ENCODE results near the gene ABCD4.
A peak's percentile ranks its signal among the peaks of the same experiment; 100 is the strongest.

Gene ABCD4

GRCh38 chr14:74297986-74298385 lies 4.7 kb downstream of the ABCD4 start:
- TF ChIP-seq CTCF (IDR thresholded peaks at IDR 0.05; ENCODE audit: low read depth, low read length, missing control alignments): no peak
- Histone ChIP-seq H3K27ac (no peak overlapping the region), H3K36me3 (replicated peaks) (peaks cover 26% of the 10 kb centered on the region), H3K27me3 (replicated peaks) (no peaks in the 10 kb centered on the region), H3K4me3 (ENCODE audit: low read depth, low read length) (no peak overlapping the region)
- in situ Hi-C loops (cut with HindIII; ENCODE audit: low pct_ligation_motif_present, low sequenced_read_pairs): no loop called here
- DNase-seq: no peak

GRCh38 chr14:74296037-74296467 lies 6.7 kb downstream of the ABCD4 start:
- DNase-seq: no peak
- Histone ChIP-seq H3K27me3 (replicated peaks) (no peaks in the 10 kb centered on the region), H3K27ac (no peak overlapping the region), H3K4me3 (ENCODE audit: low read depth, low read length) (no peak overlapping the region), H3K36me3 (replicated peaks) (peaks cover 41% of the 10 kb centered on the region)
- in situ Hi-C loops (cut with HindIII; ENCODE audit: low pct_ligation_motif_present, low sequenced_read_pairs): no loop called here
- TF ChIP-seq CTCF (IDR thresholded peaks at IDR 0.05; ENCODE audit: low read depth, low read length, missing control alignments): no peak

- Histone ChIP-seq H3K27me3 (replicated peaks) (no peaks in the 10 kb centered on the region), H3K27ac (no peak overlapping the region), H3K4me3 (ENCODE audit: low read depth, low read length) (no peak overlapping the region), H3K36me3 (replicated peaks) (peaks cover 50% of the 10 kb centered on the region)
- TF ChIP-seq CTCF (IDR thresholded peaks at IDR 0.05; ENCODE audit: low read depth, low read length, missing control alignments): no peak
- in situ Hi-C loops (cut with HindIII; ENCODE audit: low pct_ligation_motif_present, low sequenced_read_pairs): no loop called here
- no peak for DNase-seq
These were observed 9.1 kb downstream of the ABCD4 start for GRCh38 chr14:74293606-74294005.

- Histone ChIP-seq H3K36me3 (replicated peaks) (peaks cover 42% of the 10 kb centered on the region), H3K27ac (no peak overlapping the region), H3K27me3 (replicated peaks) (no peaks in the 10 kb centered on the region), H3K4me3 (ENCODE audit: low read depth, low read length) (no peak overlapping the region)
- no peak for DNase-seq
- TF ChIP-seq CTCF (IDR thresholded peaks at IDR 0.05; ENCODE audit: low read depth, low read length, missing control alignments): no peak
- in situ Hi-C loops (cut with HindIII; ENCODE audit: low pct_ligation_motif_present, low sequenced_read_pairs): no loop called here
These were observed 10.7 kb downstream of the ABCD4 start for GRCh38 chr14:74292061-74292460.

- DNase-seq: peak; percentile 7
- no peak overlapping the region for H3K4me3 ChIP-seq (ENCODE audit: low read depth, low read length)
- in situ Hi-C loops (cut with HindIII; ENCODE audit: low pct_ligation_motif_present, low sequenced_read_pairs): no loop called here
- peaks cover 48% of the 10 kb centered on the region for H3K36me3 ChIP-seq (replicated peaks)
- peak; percentile 66 for TF ChIP-seq CTCF (IDR thresholded peaks at IDR 0.05; ENCODE audit: low read depth, low read length, missing control alignments)
- no peaks in the 10 kb centered on the region for H3K27me3 ChIP-seq (replicated peaks)
- H3K27ac ChIP-seq: no peak overlapping the region
These were observed 12.3 kb downstream of the ABCD4 start for GRCh38 chr14:74290415-74290814.

- Histone ChIP-seq H3K27ac (no peak overlapping the region), H3K4me3 (ENCODE audit: low read depth, low read length) (no peak overlapping the region), H3K27me3 (replicated peaks) (no peaks in the 10 kb centered on the region), H3K36me3 (replicated peaks) (peaks cover 48% of the 10 kb centered on the region)
- TF ChIP-seq CTCF (IDR thresholded peaks at IDR 0.05; ENCODE audit: low read depth, low read length, missing control alignments): no peak
- in situ Hi-C loops (cut with HindIII; ENCODE audit: low pct_ligation_motif_present, low sequenced_read_pairs): no loop called here
- DNase-seq: no peak
These were observed 12.9 kb downstream of the ABCD4 start for GRCh38 chr14:74289801-74290200.

All from brain microvascular endothelial cell (primary cell).